Measurements from ENCODE around the gene EMX1.

GRCh38 chr2:72965016-72965415 is 47.7 kb downstream of the EMX1 start:
- TF ChIP-seq EZH2phosphoT487 (IDR thresholded peaks at IDR 0.05), result no peak
- TF ChIP-seq, protein P1, sequence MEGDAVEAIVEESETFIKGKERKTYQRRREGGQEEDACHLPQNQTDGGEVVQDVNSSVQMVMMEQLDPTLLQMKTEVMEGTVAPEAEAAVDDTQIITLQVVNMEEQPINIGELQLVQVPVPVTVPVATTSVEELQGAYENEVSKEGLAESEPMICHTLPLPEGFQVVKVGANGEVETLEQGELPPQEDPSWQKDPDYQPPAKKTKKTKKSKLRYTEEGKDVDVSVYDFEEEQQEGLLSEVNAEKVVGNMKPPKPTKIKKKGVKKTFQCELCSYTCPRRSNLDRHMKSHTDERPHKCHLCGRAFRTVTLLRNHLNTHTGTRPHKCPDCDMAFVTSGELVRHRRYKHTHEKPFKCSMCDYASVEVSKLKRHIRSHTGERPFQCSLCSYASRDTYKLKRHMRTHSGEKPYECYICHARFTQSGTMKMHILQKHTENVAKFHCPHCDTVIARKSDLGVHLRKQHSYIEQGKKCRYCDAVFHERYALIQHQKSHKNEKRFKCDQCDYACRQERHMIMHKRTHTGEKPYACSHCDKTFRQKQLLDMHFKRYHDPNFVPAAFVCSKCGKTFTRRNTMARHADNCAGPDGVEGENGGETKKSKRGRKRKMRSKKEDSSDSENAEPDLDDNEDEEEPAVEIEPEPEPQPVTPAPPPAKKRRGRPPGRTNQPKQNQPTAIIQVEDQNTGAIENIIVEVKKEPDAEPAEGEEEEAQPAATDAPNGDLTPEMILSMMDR (IDR thresholded peaks at IDR 0.05), result no peak
- no peak for TF ChIP-seq EZH2 (IDR thresholded peaks at IDR 0.05)
